Nephron (organoid): ENCODE data around the gene RAET1G.

Source experiments
- H3K27ac Mint-ChIP-seq, 3 experiments: 2 replicates each; pipeline ENCODE4 v1.8.0; 2020; ENCODE audit warnings: mixed read lengths in 3 of 3, mild to moderate bottlenecking in 2 of 3, moderate library complexity in 1 of 3
- H3K27me3 Mint-ChIP-seq: 2 replicates; pipeline ENCODE4 v1.8.0; 2021; ENCODE audit warnings: low read depth, mild to moderate bottlenecking, moderate library complexity, mixed read lengths
- H3K36me3 Mint-ChIP-seq: 2 replicates; pipeline ENCODE4 v1.8.0; 2020; ENCODE audit warnings: low read depth, mixed read lengths
- H3K4me1 Mint-ChIP-seq: 2 replicates; pipeline ENCODE4 v1.8.0; 2020; ENCODE audit warnings: mixed read lengths
- H3K4me3 Mint-ChIP-seq, 3 experiments: 2 replicates each; pipeline ENCODE4 v1.8.0; 2020; ENCODE audit warnings: mild to moderate bottlenecking in 3 of 3, mixed read lengths in 3 of 3, moderate library complexity in 2 of 3
- H3K9me3 Mint-ChIP-seq: 2 replicates; pipeline ENCODE4 v1.8.0; 2020; ENCODE audit warnings: mixed read lengths
- TF ChIP-seq, protein P1 (sequence below), 3 experiments: fragments of 200-600 bp; sonication (generic); IDR thresholded peaks; one replicate each; pipeline ENCODE4 v1.5.0; 2021; ENCODE audit warnings: antibody characterized with exemption in 3 of 3; ENCODE audit not compliant: unreplicated experiment in 3 of 3

RAET1G gene

DNA sequence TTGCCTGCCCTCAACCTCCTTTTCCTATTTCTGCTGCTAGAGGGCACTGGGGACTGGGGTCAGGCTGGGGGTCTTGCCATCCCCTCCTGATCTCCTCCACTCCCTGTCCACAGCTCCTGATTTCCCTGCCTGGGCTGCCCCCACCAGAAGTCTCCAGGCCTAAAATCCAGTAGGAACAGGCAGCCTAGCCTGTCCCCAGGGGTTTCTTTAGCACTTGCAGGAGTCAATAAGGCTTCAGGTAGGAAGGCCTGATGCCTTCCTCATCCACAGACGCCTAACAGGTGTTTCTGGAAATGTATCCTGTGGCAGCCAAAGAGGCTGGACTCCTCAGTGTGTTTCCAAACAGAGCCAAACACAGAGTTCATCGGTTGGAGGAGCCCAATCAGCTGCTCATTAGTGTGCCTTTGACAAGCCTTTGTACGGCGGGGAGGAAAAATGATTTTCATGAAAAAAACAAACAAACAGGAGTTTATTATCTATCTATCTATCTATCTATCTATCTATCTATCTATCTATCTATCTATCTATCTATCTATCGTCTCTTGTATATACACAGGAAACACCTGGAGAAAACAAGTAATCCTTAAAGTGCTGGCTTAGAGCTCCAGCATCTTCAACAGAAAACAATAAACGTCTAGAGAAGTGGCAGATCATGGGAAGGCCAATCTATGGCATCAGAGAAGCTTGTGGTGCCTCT lies 21.3 kb downstream of the RAET1G start:
- no peaks in the 10 kb centered on the region for H3K4me1 Mint-ChIP-seq
- TF ChIP-seq, protein P1, sequence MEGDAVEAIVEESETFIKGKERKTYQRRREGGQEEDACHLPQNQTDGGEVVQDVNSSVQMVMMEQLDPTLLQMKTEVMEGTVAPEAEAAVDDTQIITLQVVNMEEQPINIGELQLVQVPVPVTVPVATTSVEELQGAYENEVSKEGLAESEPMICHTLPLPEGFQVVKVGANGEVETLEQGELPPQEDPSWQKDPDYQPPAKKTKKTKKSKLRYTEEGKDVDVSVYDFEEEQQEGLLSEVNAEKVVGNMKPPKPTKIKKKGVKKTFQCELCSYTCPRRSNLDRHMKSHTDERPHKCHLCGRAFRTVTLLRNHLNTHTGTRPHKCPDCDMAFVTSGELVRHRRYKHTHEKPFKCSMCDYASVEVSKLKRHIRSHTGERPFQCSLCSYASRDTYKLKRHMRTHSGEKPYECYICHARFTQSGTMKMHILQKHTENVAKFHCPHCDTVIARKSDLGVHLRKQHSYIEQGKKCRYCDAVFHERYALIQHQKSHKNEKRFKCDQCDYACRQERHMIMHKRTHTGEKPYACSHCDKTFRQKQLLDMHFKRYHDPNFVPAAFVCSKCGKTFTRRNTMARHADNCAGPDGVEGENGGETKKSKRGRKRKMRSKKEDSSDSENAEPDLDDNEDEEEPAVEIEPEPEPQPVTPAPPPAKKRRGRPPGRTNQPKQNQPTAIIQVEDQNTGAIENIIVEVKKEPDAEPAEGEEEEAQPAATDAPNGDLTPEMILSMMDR (IDR thresholded peaks at IDR 0.05; ENCODE audit: unreplicated experiment in 3 of 3): no peak
- no peaks in the 10 kb centered on the region for H3K9me3 Mint-ChIP-seq

DNA sequence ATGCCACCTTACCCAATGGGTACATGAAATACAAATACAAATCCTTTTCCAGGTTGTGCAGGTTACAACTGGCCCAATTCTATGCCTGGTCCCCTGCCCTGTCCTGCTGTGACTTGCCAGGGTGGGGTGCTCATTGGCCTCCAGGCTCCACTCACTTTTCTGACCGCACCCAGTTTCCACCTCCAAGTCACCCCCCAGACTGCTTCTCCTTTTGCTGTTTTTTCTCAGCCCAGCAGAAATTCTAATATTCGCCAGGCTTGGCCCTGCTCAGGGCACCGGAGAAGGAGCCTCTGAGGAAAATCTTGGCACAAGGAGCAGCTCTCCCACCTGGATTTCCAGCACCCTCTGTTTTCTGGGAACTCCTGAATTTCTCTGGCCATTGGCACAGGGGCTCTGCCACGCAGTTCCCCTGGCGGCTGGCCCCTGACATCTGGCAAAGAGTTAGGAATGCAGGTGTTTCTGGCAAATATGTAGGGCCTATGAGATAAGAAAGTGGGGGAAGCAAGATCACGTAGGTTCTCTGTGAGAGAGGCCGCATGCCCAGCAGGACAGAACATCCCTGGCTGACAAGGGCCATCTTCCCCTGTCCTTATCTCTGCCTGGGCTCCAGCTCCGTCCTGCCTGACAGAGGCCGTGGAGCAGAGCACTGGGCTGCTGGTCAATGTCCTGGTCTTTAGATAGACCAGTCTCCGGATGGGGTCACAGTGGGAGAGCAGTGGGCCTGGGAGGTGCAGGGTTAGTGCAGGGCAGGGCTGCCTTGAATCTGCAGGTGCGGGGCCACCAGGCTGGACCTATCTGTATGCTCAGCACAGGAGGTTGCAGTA lies 22.1 kb downstream of the RAET1G start:
- no peaks in the 10 kb centered on the region for H3K4me1 Mint-ChIP-seq
- TF ChIP-seq, protein P1 (IDR thresholded peaks at IDR 0.05; ENCODE audit: unreplicated experiment in 3 of 3): no peak
- no peak overlapping the region for H3K4me3 Mint-ChIP-seq
- no peaks in the 10 kb centered on the region for H3K36me3 Mint-ChIP-seq
- no peak overlapping the region for H3K27ac Mint-ChIP-seq
- peaks cover 34% of the 10 kb centered on the region for H3K27me3 Mint-ChIP-seq
- no peaks in the 10 kb centered on the region for H3K9me3 Mint-ChIP-seq

More for the DNA sequence above, 21.3 kb downstream of the RAET1G start:
- Mint-ChIP-seq H3K27ac (no peak overlapping the region), H3K4me3 (no peak overlapping the region), H3K27me3 (peaks cover 36% of the 10 kb centered on the region), H3K36me3 (no peaks in the 10 kb centered on the region)

DNA sequence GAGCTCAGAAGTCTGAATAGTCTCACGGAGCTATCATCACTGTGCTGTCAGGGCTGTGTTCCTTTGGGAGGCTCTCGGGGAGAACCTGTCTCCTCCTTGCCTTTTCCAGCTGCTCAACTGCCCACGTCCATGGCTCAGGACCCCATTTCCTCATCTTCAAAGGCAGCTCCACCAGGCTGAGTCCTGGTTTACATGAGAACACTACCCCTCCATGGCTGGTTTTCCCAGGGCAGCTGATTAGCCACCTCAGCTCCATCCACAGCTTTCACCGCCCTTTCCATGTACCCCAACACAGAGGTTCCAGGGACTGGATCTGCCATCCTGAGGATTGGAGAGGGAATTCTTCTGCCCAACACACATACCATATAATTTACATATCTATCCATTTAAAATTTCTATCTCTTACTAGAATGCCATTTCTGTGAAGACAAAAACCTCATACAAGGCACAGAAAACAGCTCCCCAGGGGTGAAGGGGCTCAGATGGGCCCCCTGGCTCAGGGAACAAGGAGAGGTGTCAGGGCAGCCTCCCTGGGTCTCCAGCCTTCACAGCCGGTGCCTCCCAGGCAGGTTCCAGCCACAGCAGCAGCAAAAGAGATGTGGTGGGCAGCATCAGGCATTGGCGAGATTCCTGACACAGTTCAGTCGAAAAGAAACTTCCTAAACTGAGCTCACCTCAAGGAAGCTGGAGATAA lies 22.8 kb downstream of the RAET1G start:
- no peak overlapping the region for H3K27ac Mint-ChIP-seq
- no peak overlapping the region for H3K4me3 Mint-ChIP-seq
- TF ChIP-seq, protein P1 (IDR thresholded peaks at IDR 0.05; ENCODE audit: unreplicated experiment in 3 of 3): no peak
- no peaks in the 10 kb centered on the region for H3K4me1 Mint-ChIP-seq
- no peaks in the 10 kb centered on the region for H3K36me3 Mint-ChIP-seq
- peaks cover 34% of the 10 kb centered on the region for H3K27me3 Mint-ChIP-seq
- no peaks in the 10 kb centered on the region for H3K9me3 Mint-ChIP-seq

DNA sequence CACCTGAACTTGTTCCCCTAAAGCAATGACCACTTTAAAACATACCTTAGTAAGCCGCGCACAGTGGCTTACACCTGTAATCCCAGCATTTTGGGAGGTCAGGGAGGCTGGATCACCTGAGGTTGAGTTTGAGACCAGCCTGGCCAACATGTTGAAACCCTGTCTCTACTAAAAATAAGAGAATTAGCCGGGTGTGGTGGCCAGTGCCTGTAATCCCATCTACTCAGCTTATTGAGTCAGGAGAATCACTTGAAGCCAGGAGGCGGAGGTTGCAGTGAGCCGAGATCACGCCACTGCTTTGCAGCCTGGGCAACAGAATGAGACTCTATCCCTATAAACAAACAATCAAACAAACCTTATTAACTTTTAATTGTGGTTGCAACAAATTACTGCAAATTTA lies 23.4 kb downstream of the RAET1G start:
- no peaks in the 10 kb centered on the region for H3K36me3 Mint-ChIP-seq
- no peak overlapping the region for H3K27ac Mint-ChIP-seq
- peaks cover 29% of the 10 kb centered on the region for H3K27me3 Mint-ChIP-seq
- H3K4me1 Mint-ChIP-seq: no peaks in the 10 kb centered on the region
- H3K9me3 Mint-ChIP-seq: no peaks in the 10 kb centered on the region
- TF ChIP-seq, protein P1 (IDR thresholded peaks at IDR 0.05; ENCODE audit: unreplicated experiment in 3 of 3): no peak
- no peak overlapping the region for H3K4me3 Mint-ChIP-seq

DNA sequence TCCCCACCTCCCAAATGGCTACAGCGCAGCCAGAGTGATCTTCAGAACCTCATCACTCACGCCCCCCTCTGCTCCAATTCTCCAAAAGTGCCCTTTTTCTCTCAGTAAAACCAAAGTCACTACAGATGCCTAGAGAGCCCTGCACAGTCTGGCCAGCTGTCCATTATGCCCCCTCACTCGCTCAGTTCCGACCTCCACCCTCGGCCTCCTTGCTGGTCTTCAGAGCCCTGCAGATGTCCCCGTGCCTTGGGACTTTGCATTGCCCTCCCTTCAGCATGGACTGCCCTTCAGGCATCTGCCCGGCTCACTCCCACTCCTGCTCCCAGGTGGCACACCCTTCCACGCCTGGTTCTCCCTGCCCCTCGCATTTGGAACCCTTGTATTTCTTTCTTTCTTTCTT lies 24.0 kb downstream of the RAET1G start:
- H3K4me1 Mint-ChIP-seq: no peaks in the 10 kb centered on the region
- H3K27me3 Mint-ChIP-seq: peaks cover 34% of the 10 kb centered on the region
- H3K36me3 Mint-ChIP-seq: no peaks in the 10 kb centered on the region
- TF ChIP-seq, protein P1 (IDR thresholded peaks at IDR 0.05; ENCODE audit: unreplicated experiment in 3 of 3): no peak
- H3K27ac Mint-ChIP-seq: no peak overlapping the region
- no peaks in the 10 kb centered on the region for H3K9me3 Mint-ChIP-seq
- no peak overlapping the region for H3K4me3 Mint-ChIP-seq
